Choroid plexus epithelial cell (primary cell): Measurements from ENCODE around the gene RAD9A.

Experiments used
- DNase-seq: peaks from one replicate; pipeline ENCODE4 v3.0.0-alpha.2; 2010; ENCODE audit warnings: low read depth
- H3K4me3 ChIP-seq: 2 replicates; pipeline ENCODE4 v1.5.1; 2011; ENCODE audit warnings: low read depth, mild to moderate bottlenecking, control low read depth, low read length, moderate library complexity
- TF ChIP-seq, protein P1 (sequence below): conservative IDR thresholded peaks from 2 replicates; pipeline ENCODE4 v1.5.1; 2011; ENCODE audit warnings: low read depth, mild to moderate bottlenecking, control low read depth, inconsistent platforms, low read length, moderate library complexity

RAD9A gene

DNA sequence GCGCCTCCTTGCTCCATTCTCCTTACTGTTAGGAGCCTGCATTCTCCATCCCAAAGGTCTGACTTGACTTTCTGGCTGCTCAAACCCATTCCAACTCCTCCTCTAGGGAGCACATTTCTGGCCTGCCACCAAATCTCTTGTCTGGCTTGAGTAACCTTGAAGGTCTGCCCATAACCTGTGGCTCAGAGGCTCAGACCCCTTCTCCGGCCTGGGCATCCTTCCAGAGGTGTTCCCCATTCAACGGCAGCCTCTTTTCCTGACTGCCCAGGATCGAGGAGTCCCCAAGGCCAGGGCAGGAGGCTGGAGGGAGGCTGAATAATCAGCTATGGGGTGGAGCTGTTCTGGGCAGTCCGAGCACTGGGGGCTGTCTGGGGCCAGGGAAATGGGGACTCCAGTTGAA lies 2.2 kb downstream of the RAD9A start:
- no peak overlapping the region for H3K4me3 ChIP-seq
- TF ChIP-seq, protein P1, sequence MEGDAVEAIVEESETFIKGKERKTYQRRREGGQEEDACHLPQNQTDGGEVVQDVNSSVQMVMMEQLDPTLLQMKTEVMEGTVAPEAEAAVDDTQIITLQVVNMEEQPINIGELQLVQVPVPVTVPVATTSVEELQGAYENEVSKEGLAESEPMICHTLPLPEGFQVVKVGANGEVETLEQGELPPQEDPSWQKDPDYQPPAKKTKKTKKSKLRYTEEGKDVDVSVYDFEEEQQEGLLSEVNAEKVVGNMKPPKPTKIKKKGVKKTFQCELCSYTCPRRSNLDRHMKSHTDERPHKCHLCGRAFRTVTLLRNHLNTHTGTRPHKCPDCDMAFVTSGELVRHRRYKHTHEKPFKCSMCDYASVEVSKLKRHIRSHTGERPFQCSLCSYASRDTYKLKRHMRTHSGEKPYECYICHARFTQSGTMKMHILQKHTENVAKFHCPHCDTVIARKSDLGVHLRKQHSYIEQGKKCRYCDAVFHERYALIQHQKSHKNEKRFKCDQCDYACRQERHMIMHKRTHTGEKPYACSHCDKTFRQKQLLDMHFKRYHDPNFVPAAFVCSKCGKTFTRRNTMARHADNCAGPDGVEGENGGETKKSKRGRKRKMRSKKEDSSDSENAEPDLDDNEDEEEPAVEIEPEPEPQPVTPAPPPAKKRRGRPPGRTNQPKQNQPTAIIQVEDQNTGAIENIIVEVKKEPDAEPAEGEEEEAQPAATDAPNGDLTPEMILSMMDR, result no peak
- no peak for DNase-seq

DNA sequence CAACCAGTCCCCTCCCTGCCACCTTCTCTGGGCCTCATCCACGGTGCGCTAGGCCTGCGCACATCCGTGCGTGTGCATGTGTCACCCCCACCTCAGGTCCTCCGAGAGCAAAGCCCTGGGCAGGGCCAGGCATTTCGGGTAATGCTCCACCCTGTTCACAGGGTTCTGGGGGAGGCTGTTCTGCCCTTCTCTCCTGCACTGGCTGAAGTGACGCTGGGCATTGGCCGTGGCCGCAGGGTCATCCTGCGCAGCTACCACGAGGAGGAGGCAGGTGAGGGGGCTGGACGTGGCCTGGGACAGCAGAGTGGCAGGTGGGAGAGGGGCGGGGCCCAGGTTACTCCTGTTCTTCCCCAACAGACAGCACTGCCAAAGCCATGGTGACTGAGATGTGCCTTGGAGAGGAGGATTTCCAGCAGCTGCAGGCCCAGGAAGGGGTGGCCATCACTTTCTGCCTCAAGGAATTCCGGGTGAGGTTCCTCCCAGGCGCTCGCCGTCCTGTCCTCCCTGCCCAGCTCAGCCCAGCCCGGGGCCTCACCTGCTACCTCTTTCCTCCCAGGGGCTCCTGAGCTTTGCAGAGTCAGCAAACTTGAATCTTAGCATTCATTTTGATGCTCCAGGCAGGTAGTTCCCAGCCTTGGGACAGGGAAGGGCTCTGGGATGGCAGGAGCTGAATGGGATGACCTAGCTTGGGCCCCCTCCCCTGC lies 3.9 kb downstream of the RAD9A start:
- no peak overlapping the region for H3K4me3 ChIP-seq
- DNase-seq, result no peak
- TF ChIP-seq, protein P1, result no peak

DNA sequence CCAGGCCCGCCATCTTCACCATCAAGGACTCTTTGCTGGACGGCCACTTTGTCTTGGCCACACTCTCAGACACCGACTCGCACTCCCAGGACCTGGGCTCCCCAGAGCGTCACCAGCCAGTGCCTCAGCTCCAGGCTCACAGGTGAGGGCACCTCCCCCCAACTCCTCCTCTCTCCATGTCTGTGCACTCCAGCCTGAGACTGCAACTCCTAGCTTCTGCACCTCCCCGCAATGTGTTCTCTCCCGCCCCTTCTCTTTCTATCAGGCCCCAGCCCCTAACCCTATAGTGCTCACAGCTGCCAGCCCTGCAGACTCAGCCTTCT lies 4.4 kb downstream of the RAD9A start:
- no peak for DNase-seq
- TF ChIP-seq, protein P1, result no peak
- H3K4me3 ChIP-seq, result no peak overlapping the region

DNA sequence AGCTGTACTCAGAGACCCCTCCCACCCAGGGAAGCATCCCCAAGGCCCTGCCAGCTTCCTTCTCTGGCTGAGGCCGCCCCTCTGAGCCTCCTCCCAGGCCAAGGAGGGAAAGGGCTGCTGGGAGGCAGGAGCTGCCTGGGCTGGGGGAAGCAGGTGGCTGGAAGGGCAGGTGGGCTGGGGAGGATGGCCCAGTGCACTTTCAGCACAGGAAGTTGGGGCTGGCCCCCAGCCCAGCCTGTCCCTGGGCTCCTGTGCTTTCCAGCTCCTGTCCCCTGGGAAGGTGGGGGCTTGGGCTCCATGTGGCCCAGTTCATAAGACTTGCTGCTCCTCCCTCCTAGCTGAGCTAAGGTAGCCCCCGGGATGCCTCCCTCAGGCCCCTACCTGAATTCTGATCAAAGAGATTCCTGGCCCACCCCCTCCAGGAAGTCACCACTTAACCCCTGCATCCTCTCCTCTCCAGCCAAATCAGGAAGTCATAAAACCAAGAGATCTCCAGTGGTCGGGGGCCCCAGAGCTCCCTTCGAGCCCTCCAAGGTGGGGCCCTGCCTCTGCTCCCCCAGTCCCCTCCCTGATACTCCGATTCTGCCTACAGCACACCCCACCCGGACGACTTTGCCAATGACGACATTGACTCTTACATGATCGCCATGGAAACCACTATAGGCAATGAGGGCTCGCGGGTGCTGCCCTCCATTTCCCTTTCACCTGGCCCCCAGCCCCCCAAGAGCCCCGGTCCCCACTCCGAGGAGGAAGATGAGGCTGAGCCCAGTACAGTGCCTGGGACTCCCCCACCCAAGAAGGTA lies 5.0 kb downstream of the RAD9A start:
- H3K4me3 ChIP-seq, result no peak overlapping the region
- DNase-seq, result no peak
- TF ChIP-seq, protein P1, result no peak

DNA sequence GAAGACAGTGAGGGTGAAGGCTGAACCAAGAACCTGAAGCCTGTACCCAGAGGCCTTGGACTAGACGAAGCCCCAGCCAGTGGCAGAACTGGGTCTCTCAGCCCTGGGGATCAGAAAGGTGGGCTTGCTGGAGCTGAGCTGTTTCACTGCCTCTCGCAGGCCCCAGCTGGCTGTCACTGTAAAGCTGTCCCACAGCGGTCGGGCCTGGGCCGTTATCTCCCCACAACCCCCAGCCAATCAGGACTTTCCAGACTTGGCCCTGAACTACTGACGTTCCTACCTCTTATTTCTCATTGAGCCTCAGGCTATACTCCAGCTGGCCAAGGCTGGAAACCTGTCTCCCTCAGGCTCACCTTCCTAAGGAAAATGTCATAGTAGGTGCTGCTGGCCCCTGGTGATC lies 5.8 kb downstream of the RAD9A start:
- no peak overlapping the region for H3K4me3 ChIP-seq
- DNase-seq, result no peak
- TF ChIP-seq, protein P1, result no peak

DNA sequence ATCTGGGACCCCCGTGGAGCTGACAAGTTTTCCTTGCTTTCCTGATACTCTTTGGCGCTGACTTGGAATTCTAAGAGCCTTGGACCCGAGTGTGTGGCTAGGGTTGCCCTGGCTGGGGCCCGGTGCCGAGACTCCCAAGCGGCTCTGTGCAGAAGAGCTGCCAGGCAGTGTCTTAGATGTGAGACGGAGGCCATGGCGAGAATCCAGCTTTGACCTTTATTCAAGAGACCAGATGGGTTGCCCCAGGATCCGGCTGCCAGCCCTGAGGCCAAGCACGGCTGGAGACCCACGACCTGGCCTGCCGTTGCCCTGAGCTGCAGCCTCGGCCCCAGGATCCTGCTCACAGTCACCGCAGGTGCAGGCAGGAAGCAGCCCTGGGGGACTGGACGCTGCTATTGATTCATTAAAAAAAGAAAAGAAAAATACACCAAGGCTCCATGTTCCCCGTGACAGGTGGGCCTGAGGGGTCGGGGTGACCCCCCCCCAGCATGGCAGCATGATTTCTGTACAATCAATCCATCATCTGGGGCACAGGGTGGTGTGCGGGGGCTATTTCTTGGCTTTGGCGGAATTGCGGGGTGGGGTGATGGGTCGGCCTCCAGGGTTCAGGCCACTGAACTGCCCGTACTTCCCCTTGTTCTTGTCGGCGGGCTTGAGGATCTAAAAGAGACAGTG lies 6.3 kb downstream of the RAD9A start:
- no peak overlapping the region for H3K4me3 ChIP-seq
- DNase-seq, result no peak
- TF ChIP-seq, protein P1, result no peak
